ENCODE data around the gene HOXB8. TPM values are rescaled to one million over a fixed set of nuclear protein-coding genes. Genes with fewer than 3 reads are reported as not detected.

HOXB8 gene
- total RNA-seq, 1 experiment from 2014 or later: 0.70 TPM

DNA sequence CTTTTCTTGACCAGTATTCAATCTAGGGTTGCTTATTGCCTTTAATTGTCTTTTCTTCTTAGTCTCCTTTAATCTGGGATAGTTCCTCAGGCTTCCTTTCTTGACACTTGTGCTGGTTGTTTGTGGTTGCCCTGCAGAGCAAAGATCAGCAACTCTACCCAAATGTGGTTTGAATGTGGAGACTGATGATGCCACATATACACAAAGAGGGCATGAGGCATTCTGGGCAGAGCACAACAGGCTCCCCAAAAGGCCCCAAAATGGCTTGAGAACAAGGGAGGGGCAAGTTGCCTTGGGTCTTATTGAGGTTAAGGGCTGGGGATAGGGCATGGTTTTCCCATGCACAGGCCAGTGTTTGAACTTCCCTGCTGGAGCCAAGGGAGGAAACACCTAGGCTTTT, 40.8 kb upstream of the HOXB8 start:
- intact Hi-C loops (cut with micrococcal nuclease; ENCODE audit: unreplicated experiment): no loop called here

DNA sequence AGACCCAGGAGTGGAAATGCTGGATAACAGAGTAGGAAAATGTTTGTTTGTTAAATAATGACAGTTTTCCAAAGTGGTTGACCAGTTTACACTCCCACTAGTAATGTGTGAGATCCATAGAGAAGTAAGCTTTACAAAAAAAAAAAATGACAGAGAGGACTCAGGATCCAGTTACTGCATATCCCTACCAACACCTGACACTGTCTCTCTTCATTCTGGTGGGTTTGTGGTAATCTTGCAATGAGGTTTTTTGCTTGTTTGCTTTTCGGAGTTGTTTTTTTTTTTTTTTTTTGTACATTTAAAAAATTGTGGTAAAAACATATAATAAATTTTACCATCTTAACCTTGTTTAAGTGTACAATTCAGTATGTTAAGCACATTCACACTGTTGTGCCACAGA, 34.6 kb upstream of the HOXB8 start:
- Histone ChIP-seq H3K27me3 (ENCODE audit: insufficient read depth, low read depth) (peaks cover 38% of the 10 kb centered on the region), H3K4me3 (no peak overlapping the region), H3K9me2 (ENCODE audit: insufficient read depth) (no peaks in the 10 kb centered on the region), H2AFZ (no peak overlapping the region), H3K36me3 (ENCODE audit: low read depth) (no peaks in the 10 kb centered on the region), H3F3A (ENCODE audit: insufficient read depth, low read depth) (no peaks in the 10 kb centered on the region), H3K27ac (no peak overlapping the region), H3K9me3 (ENCODE audit: insufficient read depth, low read depth) (no peaks in the 10 kb centered on the region), H3K79me2 (ENCODE audit: low read depth) (no peaks in the 10 kb centered on the region), H3K4me2 (no peak overlapping the region), H4K20me1 (ENCODE audit: insufficient read depth) (no peaks in the 10 kb centered on the region), H3K4me1 (replicated peaks; ENCODE audit: insufficient read depth) (no peaks in the 10 kb centered on the region)
- CTCF ChIA-PET: no interaction called here
- no TSS peak for BruUV-seq (replicated peaks)
- intact Hi-C loops (cut with micrococcal nuclease; ENCODE audit: unreplicated experiment): no loop called here
- no peak for TF ChIP-seq EZH2 (IDR thresholded peaks at IDR 0.05; ENCODE audit: low read depth)
- TF ChIP-seq, protein P1, sequence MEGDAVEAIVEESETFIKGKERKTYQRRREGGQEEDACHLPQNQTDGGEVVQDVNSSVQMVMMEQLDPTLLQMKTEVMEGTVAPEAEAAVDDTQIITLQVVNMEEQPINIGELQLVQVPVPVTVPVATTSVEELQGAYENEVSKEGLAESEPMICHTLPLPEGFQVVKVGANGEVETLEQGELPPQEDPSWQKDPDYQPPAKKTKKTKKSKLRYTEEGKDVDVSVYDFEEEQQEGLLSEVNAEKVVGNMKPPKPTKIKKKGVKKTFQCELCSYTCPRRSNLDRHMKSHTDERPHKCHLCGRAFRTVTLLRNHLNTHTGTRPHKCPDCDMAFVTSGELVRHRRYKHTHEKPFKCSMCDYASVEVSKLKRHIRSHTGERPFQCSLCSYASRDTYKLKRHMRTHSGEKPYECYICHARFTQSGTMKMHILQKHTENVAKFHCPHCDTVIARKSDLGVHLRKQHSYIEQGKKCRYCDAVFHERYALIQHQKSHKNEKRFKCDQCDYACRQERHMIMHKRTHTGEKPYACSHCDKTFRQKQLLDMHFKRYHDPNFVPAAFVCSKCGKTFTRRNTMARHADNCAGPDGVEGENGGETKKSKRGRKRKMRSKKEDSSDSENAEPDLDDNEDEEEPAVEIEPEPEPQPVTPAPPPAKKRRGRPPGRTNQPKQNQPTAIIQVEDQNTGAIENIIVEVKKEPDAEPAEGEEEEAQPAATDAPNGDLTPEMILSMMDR (conservative IDR thresholded peaks at IDR 0.05): no peak
- POLR2A ChIA-PET (ENCODE audit: unreplicated experiment): interaction anchor here (0.6 kb wide), 2 partner anchors 390 to 711 kb away, joined by 4 to 6 read pairs; no protein-coding TSS in a partner anchor
- no peak for DNase-seq

More for the DNA sequence above, 40.8 kb upstream of the HOXB8 start:
- 0 out of 2 replicates have a peak, but pooled peaks cover 17% of the 10 kb centered on the region for H3K27me3 ChIP-seq (ENCODE audit: insufficient read depth, low read depth)
- H3F3A ChIP-seq (ENCODE audit: insufficient read depth, low read depth): no peaks in the 10 kb centered on the region
- no TSS peak for BruUV-seq (replicated peaks)
- H3K4me2 ChIP-seq: no peak overlapping the region
- no peak overlapping the region for H3K4me3 ChIP-seq
- H4K20me1 ChIP-seq (ENCODE audit: insufficient read depth): no peaks in the 10 kb centered on the region
- H3K9me3 ChIP-seq (ENCODE audit: insufficient read depth, low read depth): no peaks in the 10 kb centered on the region
- ChIA-PET CTCF (no interaction called here), POLR2A (ENCODE audit: unreplicated experiment) (no interaction called here)
- H3K27ac ChIP-seq: no peak overlapping the region
- DNase-seq: no peak
- H3K4me1 ChIP-seq (replicated peaks; ENCODE audit: insufficient read depth): no peaks in the 10 kb centered on the region
- H2AFZ ChIP-seq: no peak overlapping the region
- H3K36me3 ChIP-seq (ENCODE audit: low read depth): no peaks in the 10 kb centered on the region
- no peaks in the 10 kb centered on the region for H3K79me2 ChIP-seq (ENCODE audit: low read depth)
- no peaks in the 10 kb centered on the region for H3K9me2 ChIP-seq (ENCODE audit: insufficient read depth)
- TF ChIP-seq, protein P1 (conservative IDR thresholded peaks at IDR 0.05): no peak
- TF ChIP-seq EZH2 (IDR thresholded peaks at IDR 0.05; ENCODE audit: low read depth): no peak

DNA sequence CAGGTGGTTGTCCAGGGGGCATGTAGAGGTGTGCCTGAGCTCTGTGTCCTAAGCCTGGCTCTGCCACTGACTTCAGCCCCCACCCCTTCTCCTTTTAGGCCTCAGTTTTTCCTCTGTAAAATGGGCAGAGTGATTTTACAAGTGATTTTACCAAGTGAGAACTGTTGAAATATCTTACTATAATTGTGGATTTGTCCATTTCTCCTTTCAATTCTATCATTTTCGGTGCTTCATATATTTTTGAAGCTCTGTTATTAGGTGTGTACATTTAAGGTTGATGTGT, 32.8 kb upstream of the HOXB8 start:
- H3K4me2 ChIP-seq: peak overlapping the region; percentile 41; the same call in 1 of the 2 replicates
- intact Hi-C loops (cut with micrococcal nuclease; ENCODE audit: unreplicated experiment): no loop called here
- POLR2A ChIA-PET (ENCODE audit: unreplicated experiment): no interaction called here

More for the DNA sequence above, 32.8 kb upstream of the HOXB8 start:
- H3K9me3 ChIP-seq (ENCODE audit: insufficient read depth, low read depth): no peaks in the 10 kb centered on the region
- H2AFZ ChIP-seq: no peak overlapping the region
- no peak overlapping the region for H3K27ac ChIP-seq
- H4K20me1 ChIP-seq (ENCODE audit: insufficient read depth): no peaks in the 10 kb centered on the region
- DNase-seq: no peak
- no peaks in the 10 kb centered on the region for H3K9me2 ChIP-seq (ENCODE audit: insufficient read depth)
- no peaks in the 10 kb centered on the region for H3F3A ChIP-seq (ENCODE audit: insufficient read depth, low read depth)
- H3K4me3 ChIP-seq: no peak overlapping the region
- CTCF ChIA-PET: interaction anchor here (0.6 to 1.1 kb wide), 2 partner anchors 12 to 83 kb away, joined by 3 to 8 read pairs; no protein-coding TSS in a partner anchor
- no peaks in the 10 kb centered on the region for H3K79me2 ChIP-seq (ENCODE audit: low read depth)
- no TSS peak for BruUV-seq (replicated peaks)
- TF ChIP-seq, protein P1 (conservative IDR thresholded peaks at IDR 0.05): no peak
- no peak for TF ChIP-seq EZH2 (IDR thresholded peaks at IDR 0.05; ENCODE audit: low read depth)
- H3K36me3 ChIP-seq (ENCODE audit: low read depth): no peaks in the 10 kb centered on the region
- peaks cover 52% of the 10 kb centered on the region for H3K27me3 ChIP-seq (ENCODE audit: insufficient read depth, low read depth)
- H3K4me1 ChIP-seq (replicated peaks; ENCODE audit: insufficient read depth): no peaks in the 10 kb centered on the region
